Body of pancreas (tissue), 4 donors: Measurements from ENCODE around the gene PDE1C.

Experiments
- POLR2A ChIP-seq, 3 donors: fragments of 450-650 bp; IDR thresholded peaks; one replicate each; pipeline ENCODE4 v1.6.1; 2016; ENCODE audit warnings: antibody characterized with exemption in 3 of 3, mild to moderate bottlenecking in 2 of 3
- TF ChIP-seq, protein P1 (sequence below), 7 experiments: fragments of 450-650 bp in 4 of 7; fragments of 200-600 bp in 3 of 7; sonication (generic) in 3 of 7; IDR thresholded peaks; one replicate each; pipeline ENCODE4 v1.5.1; 2016 to 2019; ENCODE audit warnings: antibody characterized with exemption in 7 of 7

DNA sequence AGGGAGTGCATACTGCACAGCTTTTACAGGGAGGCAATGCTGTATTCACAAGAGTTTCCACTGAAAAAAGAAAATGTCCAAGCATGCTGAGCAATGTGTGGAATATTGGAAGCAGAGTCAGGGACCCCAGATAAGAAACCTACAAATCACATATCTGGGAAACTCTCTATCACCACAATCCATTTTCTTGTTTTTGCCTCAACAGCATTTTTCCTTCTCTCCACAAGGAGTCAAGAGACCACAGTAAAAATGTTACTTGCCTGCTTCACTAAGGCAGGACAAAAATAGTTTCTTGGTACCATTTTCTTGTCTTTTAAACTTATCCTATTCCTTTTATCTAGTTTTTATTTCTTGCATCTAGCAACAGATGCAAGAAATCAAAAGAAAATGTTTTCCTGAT, 19.5 kb upstream of the PDE1C start:
- TF ChIP-seq, protein P1, sequence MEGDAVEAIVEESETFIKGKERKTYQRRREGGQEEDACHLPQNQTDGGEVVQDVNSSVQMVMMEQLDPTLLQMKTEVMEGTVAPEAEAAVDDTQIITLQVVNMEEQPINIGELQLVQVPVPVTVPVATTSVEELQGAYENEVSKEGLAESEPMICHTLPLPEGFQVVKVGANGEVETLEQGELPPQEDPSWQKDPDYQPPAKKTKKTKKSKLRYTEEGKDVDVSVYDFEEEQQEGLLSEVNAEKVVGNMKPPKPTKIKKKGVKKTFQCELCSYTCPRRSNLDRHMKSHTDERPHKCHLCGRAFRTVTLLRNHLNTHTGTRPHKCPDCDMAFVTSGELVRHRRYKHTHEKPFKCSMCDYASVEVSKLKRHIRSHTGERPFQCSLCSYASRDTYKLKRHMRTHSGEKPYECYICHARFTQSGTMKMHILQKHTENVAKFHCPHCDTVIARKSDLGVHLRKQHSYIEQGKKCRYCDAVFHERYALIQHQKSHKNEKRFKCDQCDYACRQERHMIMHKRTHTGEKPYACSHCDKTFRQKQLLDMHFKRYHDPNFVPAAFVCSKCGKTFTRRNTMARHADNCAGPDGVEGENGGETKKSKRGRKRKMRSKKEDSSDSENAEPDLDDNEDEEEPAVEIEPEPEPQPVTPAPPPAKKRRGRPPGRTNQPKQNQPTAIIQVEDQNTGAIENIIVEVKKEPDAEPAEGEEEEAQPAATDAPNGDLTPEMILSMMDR (IDR thresholded peaks at IDR 0.05), result no peak
- no peak for TF ChIP-seq POLR2A (IDR thresholded peaks at IDR 0.05)
